ENCODE results near the gene CDS1. TPM values are rescaled to one million over a fixed set of nuclear protein-coding genes. Genes with fewer than 3 reads are reported as not detected.
"Not testable (repeated sequence)": the region's sequence is repeated elsewhere in the genome, so short reads cannot be mapped to it uniquely, and the experiment has no call there.

The CDS1 gene
- total RNA-seq = under 1 TPM; 0.33 to 0.53 TPM

DNA sequence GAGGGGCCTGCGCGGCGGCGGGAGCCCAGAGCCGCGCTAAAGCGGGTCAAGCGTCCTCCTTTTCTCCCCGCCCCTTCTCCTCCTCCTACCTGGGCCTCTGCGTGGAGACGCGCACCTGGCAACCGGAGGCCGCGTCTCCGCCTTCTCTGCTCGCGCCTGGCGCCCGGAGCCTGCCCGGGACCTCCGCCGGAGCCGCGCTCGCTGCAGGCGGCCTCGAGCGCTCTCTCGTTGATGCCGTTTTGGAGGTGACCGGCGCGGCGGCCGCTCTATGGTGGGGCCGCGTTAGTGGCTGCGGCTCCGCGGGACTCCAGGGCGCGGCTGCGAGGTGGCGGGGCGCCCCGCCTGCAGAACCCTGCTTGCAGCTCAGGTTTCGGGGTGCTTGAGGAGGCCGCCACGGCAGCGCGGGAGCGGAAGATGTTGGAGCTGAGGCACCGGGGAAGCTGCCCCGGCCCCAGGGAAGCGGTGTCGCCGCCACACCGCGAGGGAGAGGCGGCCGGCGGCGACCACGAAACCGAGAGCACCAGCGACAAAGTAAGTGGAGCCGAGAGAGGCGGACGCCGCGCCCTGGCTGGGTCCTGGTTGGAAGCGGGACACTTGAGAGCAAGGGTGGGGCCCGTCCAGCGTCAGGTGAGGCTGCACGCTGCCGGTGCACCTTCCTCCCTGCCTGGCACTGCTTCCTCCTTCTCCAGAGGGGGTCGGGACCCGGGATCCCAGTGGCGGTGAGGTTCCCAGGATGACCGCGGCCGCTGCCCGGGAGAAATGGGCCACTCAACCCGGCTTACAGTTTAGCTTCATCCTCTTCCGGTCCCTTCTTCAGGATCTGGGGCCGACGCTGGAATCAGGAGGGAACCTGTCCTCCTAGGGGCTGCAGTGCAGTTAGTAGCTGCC, at the start of gene CDS1:
CDS1 (plus strand) TSS at position 140 of the 888 bp plus-strand sequence; CDS start at position 415, 275 bp downstream.
- POLR2A ChIA-PET = no interaction called here
- peaks cover 6% of the 10 kb centered on the region for H3K36me3 Mint-ChIP-seq (ENCODE audit: low read depth)
- no peak within 1 kb of the TSS for H3K27ac Mint-ChIP-seq
- H3K27me3 Mint-ChIP-seq = peaks cover 47% of the 10 kb centered on the region
- peak within 1 kb of the TSS; percentile 75 for H3K4me3 Mint-ChIP-seq
- H3K4me1 Mint-ChIP-seq = peaks cover 20% of the 10 kb centered on the region
- peak; percentile 26 for DNase-seq
- CTCF ChIA-PET = interaction anchor here (1.0 kb wide), 1 partner anchor 55 kb away, joined by 3 read pairs; no protein-coding TSS in a partner anchor
- H3K9me3 Mint-ChIP-seq = no peaks in the 10 kb centered on the region

DNA sequence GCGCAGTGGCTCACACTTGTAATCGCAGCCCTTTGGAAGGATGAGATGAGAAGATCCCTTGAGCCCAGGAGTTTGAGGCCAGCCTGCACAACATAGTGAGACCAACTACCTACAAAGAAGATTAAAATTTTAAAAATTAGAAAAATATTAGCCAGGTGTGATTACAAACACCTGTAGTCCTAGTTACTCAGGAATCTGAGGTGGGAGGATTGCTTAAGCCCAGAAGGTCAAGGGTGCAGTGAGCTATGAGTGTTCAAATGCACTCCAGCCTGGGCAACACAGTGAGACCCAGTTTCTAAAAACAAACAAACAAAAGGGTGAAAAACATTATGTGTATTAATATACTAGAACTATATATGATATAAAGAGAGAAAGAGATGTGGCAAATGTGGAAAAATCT, 47.0 kb upstream of the CDS1 start:
- Mint-ChIP-seq H3K27ac (no peak overlapping the region), H3K36me3 (ENCODE audit: low read depth) (no peaks in the 10 kb centered on the region), H3K4me1 (no peaks in the 10 kb centered on the region), H3K27me3 (peaks cover 2% of the 10 kb centered on the region), H3K9me3 (no peaks in the 10 kb centered on the region), H3K4me3 (no peak overlapping the region)
- CTCF ChIA-PET = no interaction called here
- POLR2A ChIA-PET = no interaction called here
- no peak for DNase-seq

- CTCF ChIA-PET = no interaction called here
Measured at GRCh38 chr4:84545093-84545492, 37.8 kb upstream of the CDS1 start.

DNA sequence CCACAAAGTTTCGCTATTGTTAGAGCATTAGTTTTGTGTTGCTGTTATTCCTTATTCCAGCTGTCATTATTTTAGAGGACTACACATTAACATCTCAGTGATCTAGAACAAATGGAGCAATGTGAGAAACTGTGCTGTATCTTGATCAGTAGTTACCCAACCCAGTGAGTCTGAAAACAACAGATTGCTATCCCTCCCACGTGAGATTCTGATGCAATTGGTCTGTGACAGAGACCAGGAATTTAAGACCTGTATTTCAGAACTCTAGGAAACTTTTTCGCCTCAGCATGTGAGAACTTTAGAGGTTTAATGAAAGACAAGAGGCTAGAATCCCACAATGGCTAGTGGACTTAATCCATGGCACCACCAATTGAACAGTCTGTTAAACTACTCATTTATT, 35.7 kb upstream of the CDS1 start:
- no peaks in the 10 kb centered on the region for H3K36me3 Mint-ChIP-seq (ENCODE audit: low read depth)
- CTCF ChIA-PET = no interaction called here
- H3K9me3 Mint-ChIP-seq = no peaks in the 10 kb centered on the region

More at GRCh38 chr4:84545093-84545492, 37.8 kb upstream of the CDS1 start:
- H3K27ac Mint-ChIP-seq = no peak overlapping the region
- no peaks in the 10 kb centered on the region for H3K9me3 Mint-ChIP-seq
- H3K4me1 Mint-ChIP-seq = no peaks in the 10 kb centered on the region
- DNase-seq = no peak
- peaks cover 5% of the 10 kb centered on the region for H3K27me3 Mint-ChIP-seq
- no peak overlapping the region for H3K4me3 Mint-ChIP-seq
- no peaks in the 10 kb centered on the region for H3K36me3 Mint-ChIP-seq (ENCODE audit: low read depth)
- POLR2A ChIA-PET = no interaction called here

DNA sequence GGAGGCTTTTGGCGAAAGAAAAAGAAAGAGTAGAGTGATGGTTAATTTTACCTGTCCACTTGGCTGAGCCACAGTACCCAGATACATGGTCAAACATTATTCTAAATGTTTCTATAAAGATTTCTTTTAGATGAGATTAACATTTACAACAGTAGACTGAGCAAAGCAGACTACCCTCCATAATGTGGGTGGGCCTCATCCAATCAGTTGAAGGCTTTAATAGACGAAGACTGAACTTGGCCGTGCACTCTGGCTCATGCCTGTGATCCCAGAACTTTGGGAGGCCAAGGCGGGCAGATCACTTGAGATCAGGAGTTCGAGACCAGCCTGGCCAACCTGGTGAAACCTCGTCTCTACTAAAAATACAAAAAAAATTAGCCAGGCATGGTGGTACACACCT, 33.7 kb upstream of the CDS1 start:
- H3K4me1 Mint-ChIP-seq; DNase-seq; CTCF ChIA-PET; H3K36me3 Mint-ChIP-seq (ENCODE audit: low read depth); H3K27me3 Mint-ChIP-seq; POLR2A ChIA-PET; H3K4me3 Mint-ChIP-seq; H3K27ac Mint-ChIP-seq; H3K9me3 Mint-ChIP-seq: not testable (repeated sequence)

More for the DNA sequence above, 35.7 kb upstream of the CDS1 start:
- Mint-ChIP-seq H3K4me1 (no peaks in the 10 kb centered on the region), H3K4me3 (no peak overlapping the region), H3K27me3 (peaks cover 5% of the 10 kb centered on the region), H3K27ac (no peak overlapping the region)
- POLR2A ChIA-PET = no interaction called here
- DNase-seq = no peak

- no peak for DNase-seq
- Mint-ChIP-seq H3K36me3 (ENCODE audit: low read depth) (no peaks in the 10 kb centered on the region), H3K4me3 (no peak overlapping the region), H3K27me3 (peaks cover 6% of the 10 kb centered on the region), H3K27ac (no peak overlapping the region), H3K4me1 (no peaks in the 10 kb centered on the region), H3K9me3 (no peaks in the 10 kb centered on the region)
- CTCF ChIA-PET = no interaction called here
- POLR2A ChIA-PET = no interaction called here
Measured at GRCh38 chr4:84562156-84562555, 20.8 kb upstream of the CDS1 start.

DNA sequence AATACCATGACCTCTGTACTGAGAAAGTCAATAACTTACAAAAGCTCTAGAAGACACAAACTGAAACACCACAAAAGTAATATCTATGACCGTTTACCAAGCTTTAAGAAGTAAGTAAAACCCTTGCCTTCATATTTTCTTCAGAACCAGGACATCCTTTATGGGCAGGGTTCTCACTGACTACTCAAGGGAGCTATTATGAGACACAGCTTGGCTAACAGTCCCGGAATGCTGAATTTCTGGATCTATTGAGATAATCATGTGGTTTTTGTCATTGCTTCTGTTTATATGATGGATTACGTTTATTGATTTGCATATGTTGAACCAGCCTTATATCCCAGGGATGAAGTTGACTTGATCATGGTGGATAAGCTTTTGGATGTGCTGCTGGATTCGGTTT, 19.9 kb upstream of the CDS1 start:
- Mint-ChIP-seq H3K27me3 (peaks cover 8% of the 10 kb centered on the region), H3K27ac (no peak overlapping the region), H3K4me1 (no peaks in the 10 kb centered on the region), H3K9me3 (no peaks in the 10 kb centered on the region), H3K36me3 (ENCODE audit: low read depth) (no peaks in the 10 kb centered on the region), H3K4me3 (no peak overlapping the region)
- ChIA-PET CTCF (no interaction called here), POLR2A (no interaction called here)
- no peak for DNase-seq

GRCh38 chr4:84565951-84566350, 17.0 kb upstream of the CDS1 start:
- ChIA-PET CTCF (interaction anchor here (1.9 kb wide), 1 partner anchor 13 kb away, joined by 5 read pairs; no protein-coding TSS in a partner anchor), POLR2A (no interaction called here)
- Mint-ChIP-seq H3K4me3 (no peak overlapping the region), H3K9me3 (no peaks in the 10 kb centered on the region), H3K36me3 (ENCODE audit: low read depth) (no peaks in the 10 kb centered on the region), H3K27ac (no peak overlapping the region), H3K27me3 (peaks cover 15% of the 10 kb centered on the region), H3K4me1 (no peaks in the 10 kb centered on the region)
- no peak for DNase-seq

DNA sequence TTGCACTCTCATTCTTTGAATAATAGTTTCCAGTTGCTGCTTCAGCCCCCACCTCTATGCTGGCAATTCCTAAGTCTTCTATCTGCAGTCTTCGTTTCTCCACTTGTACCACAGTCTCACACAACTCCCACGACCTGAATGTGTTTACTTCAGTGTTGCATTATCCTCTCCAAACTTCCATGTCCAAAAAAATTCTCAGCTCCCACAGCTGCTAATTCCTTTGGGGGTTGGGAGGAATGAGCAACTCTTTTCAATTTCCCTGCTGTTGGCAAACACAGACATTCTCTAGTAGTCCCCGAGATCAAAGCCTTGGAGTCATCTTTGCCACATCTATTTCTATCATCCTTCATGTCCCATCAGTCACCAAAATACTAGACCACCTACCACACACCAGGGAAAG, 14.4 kb upstream of the CDS1 start:
- Mint-ChIP-seq H3K36me3 (ENCODE audit: low read depth) (no peaks in the 10 kb centered on the region), H3K4me3 (no peak overlapping the region), H3K9me3 (no peaks in the 10 kb centered on the region), H3K27ac (no peak overlapping the region), H3K27me3 (peaks cover 14% of the 10 kb centered on the region), H3K4me1 (peaks cover 8% of the 10 kb centered on the region)
- ChIA-PET POLR2A (no interaction called here), CTCF (no interaction called here)
- no peak for DNase-seq

GRCh38 chr4:84569009-84569408, 13.9 kb upstream of the CDS1 start:
- DNase-seq = no peak
- no peak overlapping the region for H3K4me3 Mint-ChIP-seq
- H3K36me3 Mint-ChIP-seq (ENCODE audit: low read depth) = no peaks in the 10 kb centered on the region
- H3K4me1 Mint-ChIP-seq = peaks cover 13% of the 10 kb centered on the region
- ChIA-PET POLR2A (no interaction called here), CTCF (interaction anchor here (0.6 kb wide), 1 partner anchor 262 kb away, joined by 4 read pairs; no protein-coding TSS in a partner anchor)
- no peaks in the 10 kb centered on the region for H3K9me3 Mint-ChIP-seq
- no peak overlapping the region for H3K27ac Mint-ChIP-seq
- H3K27me3 Mint-ChIP-seq = peaks cover 14% of the 10 kb centered on the region

GRCh38 chr4:84573385-84574068, 9.4 kb upstream of the CDS1 start:
- H3K27ac Mint-ChIP-seq = peak overlapping the region; percentile 68
- H3K27me3 Mint-ChIP-seq = peaks cover 7% of the 10 kb centered on the region
- H3K9me3 Mint-ChIP-seq = no peaks in the 10 kb centered on the region
- DNase-seq = peak; percentile 27
- H3K36me3 Mint-ChIP-seq (ENCODE audit: low read depth) = no peaks in the 10 kb centered on the region
- ChIA-PET POLR2A (no interaction called here), CTCF (no interaction called here)
- H3K4me1 Mint-ChIP-seq = peaks cover 21% of the 10 kb centered on the region
- no peak overlapping the region for H3K4me3 Mint-ChIP-seq

- Mint-ChIP-seq H3K27ac (peak overlapping the region; percentile 68), H3K4me3 (no peak overlapping the region), H3K9me3 (no peaks in the 10 kb centered on the region), H3K27me3 (peaks cover 3% of the 10 kb centered on the region), H3K36me3 (ENCODE audit: low read depth) (no peaks in the 10 kb centered on the region), H3K4me1 (peaks cover 22% of the 10 kb centered on the region)
- ChIA-PET CTCF (no interaction called here), POLR2A (no interaction called here)
- no peak for DNase-seq
Measured at GRCh38 chr4:84574069-84574720, 8.7 kb upstream of the CDS1 start.

Measured in activated CD4-positive, alpha-beta memory T cell treated with anti-CD3 and anti-CD28 coated beads, Interleukin-2, amount 10 ng/mL, durations not matched to agents 7 days and 5 days (primary cell).